ENCODE data around the gene NOP9.

DNA sequence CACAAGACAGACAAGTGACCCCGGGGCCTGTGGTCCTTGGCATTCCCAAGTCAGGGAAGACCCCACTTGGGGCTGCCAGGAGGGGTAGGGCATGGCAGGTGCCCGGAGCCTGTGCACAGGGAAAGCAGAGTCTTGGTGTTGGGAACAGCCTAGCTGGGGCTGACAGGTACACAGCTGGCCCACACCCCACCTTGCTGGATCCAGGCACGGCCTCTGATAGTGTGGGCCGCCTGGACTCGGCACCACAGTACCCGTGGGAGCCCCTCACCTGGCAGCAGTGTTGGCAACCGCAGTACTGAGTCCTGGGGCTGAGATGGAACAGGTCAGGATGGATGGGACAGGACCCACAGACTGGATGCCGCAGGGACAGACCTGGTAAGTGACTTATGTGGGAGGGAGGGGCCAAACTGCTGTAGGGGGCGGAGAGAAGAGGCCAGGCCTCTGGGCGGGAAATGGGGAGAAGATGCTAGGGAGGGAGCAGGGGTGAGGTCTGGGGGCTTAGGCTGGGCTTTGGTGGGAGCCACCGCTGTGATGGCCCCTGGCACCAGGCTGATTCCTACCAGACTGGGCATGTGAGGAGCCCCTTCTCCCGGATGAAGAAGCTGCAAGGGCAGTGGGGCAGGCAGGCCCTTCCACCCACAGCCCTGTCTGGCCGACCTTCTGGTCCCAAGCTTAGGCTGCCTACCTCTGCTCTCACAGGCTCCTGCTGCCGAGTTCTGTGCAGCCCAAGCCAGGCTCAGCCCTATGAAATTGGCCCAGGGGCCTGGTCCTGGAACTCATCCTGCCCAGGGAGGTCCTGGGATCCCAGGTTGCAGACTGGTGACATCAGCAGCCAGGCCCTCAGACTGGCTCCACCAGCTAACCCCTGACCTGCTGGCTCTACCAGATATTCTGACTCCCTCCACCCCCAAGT lies 36.6 kb upstream of the NOP9 start, which contains the start of gene TGM1:
- TF ChIP-seq, protein P1, sequence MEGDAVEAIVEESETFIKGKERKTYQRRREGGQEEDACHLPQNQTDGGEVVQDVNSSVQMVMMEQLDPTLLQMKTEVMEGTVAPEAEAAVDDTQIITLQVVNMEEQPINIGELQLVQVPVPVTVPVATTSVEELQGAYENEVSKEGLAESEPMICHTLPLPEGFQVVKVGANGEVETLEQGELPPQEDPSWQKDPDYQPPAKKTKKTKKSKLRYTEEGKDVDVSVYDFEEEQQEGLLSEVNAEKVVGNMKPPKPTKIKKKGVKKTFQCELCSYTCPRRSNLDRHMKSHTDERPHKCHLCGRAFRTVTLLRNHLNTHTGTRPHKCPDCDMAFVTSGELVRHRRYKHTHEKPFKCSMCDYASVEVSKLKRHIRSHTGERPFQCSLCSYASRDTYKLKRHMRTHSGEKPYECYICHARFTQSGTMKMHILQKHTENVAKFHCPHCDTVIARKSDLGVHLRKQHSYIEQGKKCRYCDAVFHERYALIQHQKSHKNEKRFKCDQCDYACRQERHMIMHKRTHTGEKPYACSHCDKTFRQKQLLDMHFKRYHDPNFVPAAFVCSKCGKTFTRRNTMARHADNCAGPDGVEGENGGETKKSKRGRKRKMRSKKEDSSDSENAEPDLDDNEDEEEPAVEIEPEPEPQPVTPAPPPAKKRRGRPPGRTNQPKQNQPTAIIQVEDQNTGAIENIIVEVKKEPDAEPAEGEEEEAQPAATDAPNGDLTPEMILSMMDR (IDR thresholded peaks at IDR 0.05), result no peak
- TF ChIP-seq, protein P2, sequence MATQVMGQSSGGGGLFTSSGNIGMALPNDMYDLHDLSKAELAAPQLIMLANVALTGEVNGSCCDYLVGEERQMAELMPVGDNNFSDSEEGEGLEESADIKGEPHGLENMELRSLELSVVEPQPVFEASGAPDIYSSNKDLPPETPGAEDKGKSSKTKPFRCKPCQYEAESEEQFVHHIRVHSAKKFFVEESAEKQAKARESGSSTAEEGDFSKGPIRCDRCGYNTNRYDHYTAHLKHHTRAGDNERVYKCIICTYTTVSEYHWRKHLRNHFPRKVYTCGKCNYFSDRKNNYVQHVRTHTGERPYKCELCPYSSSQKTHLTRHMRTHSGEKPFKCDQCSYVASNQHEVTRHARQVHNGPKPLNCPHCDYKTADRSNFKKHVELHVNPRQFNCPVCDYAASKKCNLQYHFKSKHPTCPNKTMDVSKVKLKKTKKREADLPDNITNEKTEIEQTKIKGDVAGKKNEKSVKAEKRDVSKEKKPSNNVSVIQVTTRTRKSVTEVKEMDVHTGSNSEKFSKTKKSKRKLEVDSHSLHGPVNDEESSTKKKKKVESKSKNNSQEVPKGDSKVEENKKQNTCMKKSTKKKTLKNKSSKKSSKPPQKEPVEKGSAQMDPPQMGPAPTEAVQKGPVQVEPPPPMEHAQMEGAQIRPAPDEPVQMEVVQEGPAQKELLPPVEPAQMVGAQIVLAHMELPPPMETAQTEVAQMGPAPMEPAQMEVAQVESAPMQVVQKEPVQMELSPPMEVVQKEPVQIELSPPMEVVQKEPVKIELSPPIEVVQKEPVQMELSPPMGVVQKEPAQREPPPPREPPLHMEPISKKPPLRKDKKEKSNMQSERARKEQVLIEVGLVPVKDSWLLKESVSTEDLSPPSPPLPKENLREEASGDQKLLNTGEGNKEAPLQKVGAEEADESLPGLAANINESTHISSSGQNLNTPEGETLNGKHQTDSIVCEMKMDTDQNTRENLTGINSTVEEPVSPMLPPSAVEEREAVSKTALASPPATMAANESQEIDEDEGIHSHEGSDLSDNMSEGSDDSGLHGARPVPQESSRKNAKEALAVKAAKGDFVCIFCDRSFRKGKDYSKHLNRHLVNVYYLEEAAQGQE (IDR thresholded peaks at IDR 0.05; ENCODE audit: insufficient read depth in 1 of 2, low read depth in 2 of 2, low read length in 1 of 2), result no peak
